ENCODE data around the gene BEND5.

- TF ChIP-seq CTCF (IDR thresholded peaks at IDR 0.05; ENCODE audit: low read depth, low read length, missing input control) (no peak), JUND (IDR thresholded peaks at IDR 0.05) (no peak), REST (IDR thresholded peaks at IDR 0.05) (no peak), YY1 (IDR thresholded peaks at IDR 0.05) (no peak), FOXA1 (IDR thresholded peaks at IDR 0.05) (no peak), SP1 (IDR thresholded peaks at IDR 0.05) (no peak), RAD21 (IDR thresholded peaks at IDR 0.05) (no peak), GABPA (IDR thresholded peaks at IDR 0.05 in 1 of 2, conservative IDR thresholded peaks at IDR 0.05 in 1 of 2) (no peak), EGR1 (IDR thresholded peaks at IDR 0.05; ENCODE audit: low read depth in 2 of 2) (no peak), FOXA2 (IDR thresholded peaks at IDR 0.05) (no peak), TAF1 (conservative IDR thresholded peaks at IDR 0.05) (no peak)
- TF ChIP-seq, protein P1, sequence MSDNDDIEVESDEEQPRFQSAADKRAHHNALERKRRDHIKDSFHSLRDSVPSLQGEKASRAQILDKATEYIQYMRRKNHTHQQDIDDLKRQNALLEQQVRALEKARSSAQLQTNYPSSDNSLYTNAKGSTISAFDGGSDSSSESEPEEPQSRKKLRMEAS (IDR thresholded peaks at IDR 0.05), result no peak
- TF ChIP-seq, protein P2, sequence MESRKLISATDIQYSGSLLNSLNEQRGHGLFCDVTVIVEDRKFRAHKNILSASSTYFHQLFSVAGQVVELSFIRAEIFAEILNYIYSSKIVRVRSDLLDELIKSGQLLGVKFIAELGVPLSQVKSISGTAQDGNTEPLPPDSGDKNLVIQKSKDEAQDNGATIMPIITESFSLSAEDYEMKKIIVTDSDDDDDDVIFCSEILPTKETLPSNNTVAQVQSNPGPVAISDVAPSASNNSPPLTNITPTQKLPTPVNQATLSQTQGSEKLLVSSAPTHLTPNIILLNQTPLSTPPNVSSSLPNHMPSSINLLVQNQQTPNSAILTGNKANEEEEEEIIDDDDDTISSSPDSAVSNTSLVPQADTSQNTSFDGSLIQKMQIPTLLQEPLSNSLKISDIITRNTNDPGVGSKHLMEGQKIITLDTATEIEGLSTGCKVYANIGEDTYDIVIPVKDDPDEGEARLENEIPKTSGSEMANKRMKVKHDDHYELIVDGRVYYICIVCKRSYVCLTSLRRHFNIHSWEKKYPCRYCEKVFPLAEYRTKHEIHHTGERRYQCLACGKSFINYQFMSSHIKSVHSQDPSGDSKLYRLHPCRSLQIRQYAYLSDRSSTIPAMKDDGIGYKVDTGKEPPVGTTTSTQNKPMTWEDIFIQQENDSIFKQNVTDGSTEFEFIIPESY (IDR thresholded peaks at IDR 0.05), result no peak
- TF ChIP-seq, protein P3, sequence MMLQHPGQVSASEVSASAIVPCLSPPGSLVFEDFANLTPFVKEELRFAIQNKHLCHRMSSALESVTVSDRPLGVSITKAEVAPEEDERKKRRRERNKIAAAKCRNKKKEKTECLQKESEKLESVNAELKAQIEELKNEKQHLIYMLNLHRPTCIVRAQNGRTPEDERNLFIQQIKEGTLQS (IDR thresholded peaks at IDR 0.05), result no peak
These were observed 46.4 kb downstream of the BEND5 start for GRCh38 chr1:48730164-48730910.
